ENCODE measurements around the gene TMEM270. TPM values are rescaled to one million over a fixed set of nuclear protein-coding genes. Genes with fewer than 3 reads are reported as not detected.

Gene TMEM270
- total and polyA plus RNA-seq, 2 experiments from 2014 or later = not detected

- Histone ChIP-seq H3K9me3 (ENCODE audit: low read depth) (no peaks in the 10 kb centered on the region), H3K27ac (no peak overlapping the region), H3K4me3 (no peak overlapping the region), H3K27me3 (no peaks in the 10 kb centered on the region), H3K4me1 (ENCODE audit: low read depth) (no peaks in the 10 kb centered on the region), H3K36me3 (no peaks in the 10 kb centered on the region)
- DNase-seq (ENCODE audit: low read depth in 1 of 2, low spot score in 1 of 2) = no peak
- TF ChIP-seq CTCF (IDR thresholded peaks at IDR 0.05; ENCODE audit: low read depth, low read length) = no peak
Observed at GRCh38 chr7:73904219-73905137, 43.5 kb downstream of the TMEM270 start.

- H3K4me1 ChIP-seq (ENCODE audit: low read depth) = no peaks in the 10 kb centered on the region
- H3K9me3 ChIP-seq (ENCODE audit: low read depth) = no peaks in the 10 kb centered on the region
- TF ChIP-seq CTCF (IDR thresholded peaks at IDR 0.05; ENCODE audit: low read depth, low read length) = no peak
- H3K4me3 ChIP-seq = no peak overlapping the region
- H3K36me3 ChIP-seq = no peaks in the 10 kb centered on the region
- DNase-seq (ENCODE audit: low read depth in 1 of 2, low spot score in 1 of 2) = no peak
- no peaks in the 10 kb centered on the region for H3K27me3 ChIP-seq
- H3K27ac ChIP-seq = no peak overlapping the region
Observed at GRCh38 chr7:73905360-73905759, 44.4 kb downstream of the TMEM270 start.

GRCh38 chr7:73906874-73907273, 45.9 kb downstream of the TMEM270 start:
- DNase-seq (ENCODE audit: low read depth in 1 of 2, low spot score in 1 of 2) = no peak
- no peaks in the 10 kb centered on the region for H3K4me1 ChIP-seq (ENCODE audit: low read depth)
- no peaks in the 10 kb centered on the region for H3K36me3 ChIP-seq
- no peaks in the 10 kb centered on the region for H3K9me3 ChIP-seq (ENCODE audit: low read depth)
- H3K27me3 ChIP-seq = no peaks in the 10 kb centered on the region
- TF ChIP-seq CTCF (IDR thresholded peaks at IDR 0.05; ENCODE audit: low read depth, low read length) = no peak
- no peak overlapping the region for H3K4me3 ChIP-seq
- H3K27ac ChIP-seq = no peak overlapping the region

GRCh38 chr7:73907554-73908122, 46.7 kb downstream of the TMEM270 start:
- no peaks in the 10 kb centered on the region for H3K9me3 ChIP-seq (ENCODE audit: low read depth)
- no peak for TF ChIP-seq CTCF (IDR thresholded peaks at IDR 0.05; ENCODE audit: low read depth, low read length)
- H3K4me1 ChIP-seq (ENCODE audit: low read depth) = no peaks in the 10 kb centered on the region
- H3K4me3 ChIP-seq = no peak overlapping the region
- H3K36me3 ChIP-seq = no peaks in the 10 kb centered on the region
- no peak for DNase-seq (ENCODE audit: low read depth in 1 of 2, low spot score in 1 of 2)
- no peaks in the 10 kb centered on the region for H3K27me3 ChIP-seq
- H3K27ac ChIP-seq = no peak overlapping the region

GRCh38 chr7:73908123-73908611, 47.2 kb downstream of the TMEM270 start:
- H3K4me1 ChIP-seq (ENCODE audit: low read depth) = no peaks in the 10 kb centered on the region
- H3K4me3 ChIP-seq = no peak overlapping the region
- no peak for TF ChIP-seq CTCF (IDR thresholded peaks at IDR 0.05; ENCODE audit: low read depth, low read length)
- no peaks in the 10 kb centered on the region for H3K27me3 ChIP-seq
- no peak overlapping the region for H3K27ac ChIP-seq
- H3K36me3 ChIP-seq = no peaks in the 10 kb centered on the region
- DNase-seq (ENCODE audit: low read depth in 1 of 2, low spot score in 1 of 2) = no peak
- no peaks in the 10 kb centered on the region for H3K9me3 ChIP-seq (ENCODE audit: low read depth)
